IPS-18c (cell line): ENCODE results near the gene SETMAR.
A peak's percentile ranks its signal among the peaks of the same experiment; 100 is the strongest.
"Not testable (repeated sequence)": the region's sequence is repeated elsewhere in the genome, so short reads cannot be mapped to it uniquely, and the experiment has no call there.

Experiments
- H3K4me3 ChIP-seq: 2 replicates; pipeline ENCODE4 v1.7.0; 2013; ENCODE audit warnings: low read depth, mild to moderate bottlenecking, low read length, moderate library complexity; ENCODE audit not compliant: insufficient read depth
- H3K9me3 ChIP-seq: one replicate; pipeline ENCODE4 v1.6.1; 2013; ENCODE audit warnings: mild to moderate bottlenecking, low read length, moderate library complexity; ENCODE audit not compliant: control insufficient read depth, insufficient read depth

The SETMAR gene

GRCh38 chr3:4303187-4304123 is at the start of gene SETMAR:
SETMAR (plus strand) TSS chr3:4303369; CDS start chr3:4303371, 2 bp downstream.
- peak within 1 kb of the TSS; percentile 95 for H3K4me3 ChIP-seq
- no peaks in the 10 kb centered on the region for H3K9me3 ChIP-seq

GRCh38 chr3:4261406-4261805 is 41.8 kb upstream of the SETMAR start:
- Histone ChIP-seq H3K4me3 (no peak overlapping the region), H3K9me3 (peaks cover 2% of the 10 kb centered on the region)

GRCh38 chr3:4264040-4264439 is 39.1 kb upstream of the SETMAR start:
- no peak overlapping the region for H3K4me3 ChIP-seq
- H3K9me3 ChIP-seq, result peaks cover 2% of the 10 kb centered on the region

GRCh38 chr3:4270720-4271119 is 32.4 kb upstream of the SETMAR start:
- Histone ChIP-seq H3K9me3 (no peaks in the 10 kb centered on the region), H3K4me3 (no peak overlapping the region)

GRCh38 chr3:4271834-4272233 is 31.3 kb upstream of the SETMAR start:
- H3K4me3 ChIP-seq, result no peak overlapping the region
- no peaks in the 10 kb centered on the region for H3K9me3 ChIP-seq

- Histone ChIP-seq H3K4me3 (no peak overlapping the region), H3K9me3 (no peaks in the 10 kb centered on the region)
Observed at GRCh38 chr3:4279516-4280105, 23.6 kb upstream of the SETMAR start.

GRCh38 chr3:4281991-4282390 is 21.2 kb upstream of the SETMAR start:
- H3K9me3 ChIP-seq, result no peaks in the 10 kb centered on the region
- no peak overlapping the region for H3K4me3 ChIP-seq

GRCh38 chr3:4284865-4285264 is 18.3 kb upstream of the SETMAR start:
- H3K9me3 ChIP-seq, result no peaks in the 10 kb centered on the region

GRCh38 chr3:4289044-4289443 is 14.1 kb upstream of the SETMAR start:
- H3K4me3 ChIP-seq, result no peak overlapping the region
- H3K9me3 ChIP-seq, result no peaks in the 10 kb centered on the region

More at GRCh38 chr3:4284865-4285264, 18.3 kb upstream of the SETMAR start:
- no peak overlapping the region for H3K4me3 ChIP-seq

- H3K9me3 ChIP-seq, result no peaks in the 10 kb centered on the region
- H3K4me3 ChIP-seq, result no peak overlapping the region
Observed at GRCh38 chr3:4290272-4290893, 12.8 kb upstream of the SETMAR start.

GRCh38 chr3:4292301-4292700 is 10.9 kb upstream of the SETMAR start:
- no peaks in the 10 kb centered on the region for H3K9me3 ChIP-seq
- H3K4me3 ChIP-seq, result no peak overlapping the region

GRCh38 chr3:4294616-4295327 is 8.4 kb upstream of the SETMAR start:
- Histone ChIP-seq H3K9me3 (no peaks in the 10 kb centered on the region), H3K4me3 (no peak overlapping the region)

- not testable (repeated sequence) for H3K4me3 ChIP-seq, H3K9me3 ChIP-seq
Observed at GRCh38 chr3:4296454-4296853, 6.7 kb upstream of the SETMAR start.

GRCh38 chr3:4297486-4297885 is 5.7 kb upstream of the SETMAR start:
- no peaks in the 10 kb centered on the region for H3K9me3 ChIP-seq
- no peak overlapping the region for H3K4me3 ChIP-seq

- no peaks in the 10 kb centered on the region for H3K9me3 ChIP-seq
- H3K4me3 ChIP-seq, result peak overlapping the region; percentile 95; the same call in 1 of the 2 replicates
Observed at GRCh38 chr3:4302747-4303146, 422 bp upstream of the SETMAR start.

- not testable (repeated sequence) for H3K9me3 ChIP-seq, H3K4me3 ChIP-seq
Observed at GRCh38 chr3:4305210-4305609, 2.0 kb downstream of the SETMAR start.

- Histone ChIP-seq H3K9me3 (no peaks in the 10 kb centered on the region), H3K4me3 (no peak overlapping the region)
Observed at GRCh38 chr3:4306091-4306490, 2.9 kb downstream of the SETMAR start.
